GM21390 (cell line): ENCODE results near the gene RPL14.
"Not testable (repeated sequence)": the region's sequence is repeated elsewhere in the genome, so short reads cannot be mapped to it uniquely, and the experiment has no call there.

Experiments
- ATAC-seq: cut with Tn5 transposase; IDR thresholded peaks from one replicate; pipeline ENCODE4 v1.9.1; 2021; ENCODE audit not compliant: unreplicated experiment

Gene RPL14

GRCh38 chr3:40456940-40457823 is at the start of gene RPL14:
TSS of gene RPL14 (plus strand) at chr3:40457339. CDS start at chr3:40457472, 133 bp downstream.
- peak; percentile 62 for ATAC-seq

- ATAC-seq: no peak
Observed at GRCh38 chr3:40407611-40408010, 49.5 kb upstream of the RPL14 start.

GRCh38 chr3:40414270-40414669 is 42.9 kb upstream of the RPL14 start:
- ATAC-seq: no peak

GRCh38 chr3:40417845-40418543 is 39.1 kb upstream of the RPL14 start:
- no peak for ATAC-seq

- ATAC-seq: no peak
Observed at GRCh38 chr3:40422861-40423260, 34.3 kb upstream of the RPL14 start.

GRCh38 chr3:40427045-40427669 is 30.0 kb upstream of the RPL14 start:
- ATAC-seq: no peak

- no peak for ATAC-seq
Observed at GRCh38 chr3:40432793-40433192, 24.3 kb upstream of the RPL14 start.

GRCh38 chr3:40437889-40438288 is 19.2 kb upstream of the RPL14 start:
- no peak for ATAC-seq

- no peak for ATAC-seq
Observed at GRCh38 chr3:40445062-40445461, 12.1 kb upstream of the RPL14 start.

GRCh38 chr3:40445880-40446279 is 11.3 kb upstream of the RPL14 start:
- no peak for ATAC-seq

GRCh38 chr3:40450438-40450837 is 6.7 kb upstream of the RPL14 start:
- no peak for ATAC-seq

- ATAC-seq: no peak
Observed at GRCh38 chr3:40451551-40451950, 5.6 kb upstream of the RPL14 start.

- ATAC-seq: no peak
Observed at GRCh38 chr3:40452057-40452456, 5.1 kb upstream of the RPL14 start.

- no peak for ATAC-seq
Observed at GRCh38 chr3:40452562-40452875, 4.6 kb upstream of the RPL14 start.

- peak; percentile 91 for ATAC-seq
Observed at GRCh38 chr3:40452876-40453730, 4.0 kb upstream of the RPL14 start.

- ATAC-seq: no peak
Observed at GRCh38 chr3:40453933-40454332, 3.2 kb upstream of the RPL14 start.

- no peak for ATAC-seq
Observed at GRCh38 chr3:40455328-40455727, 1.8 kb upstream of the RPL14 start.

GRCh38 chr3:40456279-40456939 is 730 bp upstream of the RPL14 start:
- no peak for ATAC-seq

- no peak for ATAC-seq
Observed at GRCh38 chr3:40458473-40458872, 1.3 kb downstream of the RPL14 start.

GRCh38 chr3:40460481-40460880 is 3.3 kb downstream of the RPL14 start:
- not testable (repeated sequence) for ATAC-seq
